A549 (cell line): ENCODE data around the gene LTK. TPM values are rescaled to one million over a fixed set of nuclear protein-coding genes. Genes with fewer than 3 reads are reported as not detected.

ENCODE experiments used
- ATAC-seq, 2 experiments: fragments of 200-7000 bp in 1 of 2; fragments of >200 bp in 1 of 2; cut with Nextera tagmentation in 1 of 2; cut with Tn5 transposase in 1 of 2; 3 replicates each; pipeline versions ENCODE4 v1.8.0 to v1.9.1; 2018 to 2020; ENCODE audit warnings: mild to moderate bottlenecking in 1 of 2, moderate library complexity in 1 of 2
- CTCF ChIA-PET: fragments of 300-600 bp; sonication (Branson Sonifier 250); formaldehyde crosslinking; extraction: SDS; loops from one replicate; lab custom pipeline; 2021; ENCODE audit warnings: antibody characterized with exemption, inconsistent platforms; lab: Yijun Ruan, JAX
- POLR2A ChIA-PET: fragments of 350-600 bp; formaldehyde crosslinking; extraction: SDS; loops from one replicate; lab custom pipeline; 2021; ENCODE audit warnings: antibody characterized with exemption, inconsistent platforms; lab: Yijun Ruan, JAX
- DNase-seq, 2 experiments: peaks; one replicate each; pipeline versions ENCODE4 v3.0.0 to v3.0.0-alpha.2; 2011 to 2016; ENCODE audit warnings: low read depth in 1 of 2, low spot score in 1 of 2
- FAIRE-seq: peaks from 2 replicates; lab custom pipeline; 2011; peaks lifted over from hg19 to GRCh38; lab: Jason Lieb, UNC
- H3K27ac ChIP-seq, 2 experiments: fragments of >200 bp; sonication (Bioruptor Twin); formaldehyde crosslinking; 3 replicates each; pipeline ENCODE4 v1.5.1; 2016 to 2017
- H3K4me1 ChIP-seq: fragments of >200 bp; sonication (Bioruptor Twin); formaldehyde crosslinking; 3 replicates; pipeline ENCODE4 v1.6.1; 2016
- H3K4me2 ChIP-seq: fragments of >200 bp; sonication (Bioruptor Twin); formaldehyde crosslinking; 3 replicates; pipeline ENCODE4 v1.6.1; 2016
- H3K4me3 ChIP-seq: fragments of >200 bp; sonication (Bioruptor Twin); formaldehyde crosslinking; 3 replicates; pipeline ENCODE4 v1.5.1; 2016
- H3K9me3 ChIP-seq: fragments of >200 bp; sonication (Bioruptor Twin); formaldehyde crosslinking; 3 replicates; pipeline ENCODE4 v1.6.1; 2016
- CBX2 ChIP-seq: fragments of 200-600 bp; sonication (generic); IDR thresholded peaks from 2 replicates; pipeline ENCODE4 v1.6.1; 2016; ENCODE audit warnings: low read depth, mild to moderate bottlenecking, borderline replicate concordance
- CHD2 ChIP-seq: fragments of 150-350 bp; IDR thresholded peaks from 2 replicates; pipeline ENCODE4 v1.6.1; 2014; ENCODE audit warnings: low read length; ENCODE audit not compliant: partially characterized antibody
- EHMT2 ChIP-seq: fragments of 200-600 bp; sonication (generic); IDR thresholded peaks from 2 replicates; pipeline ENCODE4 v1.6.1; 2016; ENCODE audit warnings: antibody characterized with exemption, low read depth, mild to moderate bottlenecking, moderate library complexity
- ESRRA ChIP-seq: fragments of 150-350 bp; IDR thresholded peaks from 2 replicates; pipeline ENCODE4 v1.6.1; 2014; ENCODE audit warnings: mild to moderate bottlenecking, low read length, borderline replicate concordance
- FOSL2 ChIP-seq, 2 experiments: fragments of 450-650 bp in 1 of 2; fragments of >200 bp in 1 of 2; sonication (Bioruptor Twin) in 1 of 2; formaldehyde crosslinking; IDR thresholded peaks; 2 replicates each; pipeline versions ENCODE4 v1.5.0 to v1.6.1; 2016 to 2020; ENCODE audit warnings: mild to moderate bottlenecking in 1 of 2, moderate library complexity in 1 of 2
- JUN ChIP-seq, 2 experiments: fragments of >200 bp; sonication (Bioruptor Twin); formaldehyde crosslinking; IDR thresholded peaks; 2 replicates in 1 of 2; 3 replicates in 1 of 2; pipeline ENCODE4 v1.6.1; 2016 to 2017
- JUNB ChIP-seq: fragments of >200 bp; sonication (Bioruptor Twin); formaldehyde crosslinking; IDR thresholded peaks from 2 replicates; pipeline ENCODE4 v1.6.1; 2016
- KDM5A ChIP-seq: fragments of 200-600 bp; sonication (generic); IDR thresholded peaks from 2 replicates; pipeline ENCODE4 v1.6.1; 2016; ENCODE audit warnings: antibody characterized with exemption, mild to moderate bottlenecking
- MYC ChIP-seq: IDR thresholded peaks from 2 replicates; pipeline ENCODE4 v1.6.1; 2012; ENCODE audit warnings: mild to moderate bottlenecking, inconsistent platforms, low read length, improper control_type of control experiment, borderline replicate concordance
- PHF8 ChIP-seq: fragments of 200-600 bp; sonication (generic); IDR thresholded peaks from 2 replicates; pipeline ENCODE4 v1.6.1; 2016; ENCODE audit warnings: low read depth, mild to moderate bottlenecking, antibody characterized with exemption, moderate library complexity, borderline replicate concordance
- POLR2A ChIP-seq: IDR thresholded peaks from 2 replicates; pipeline ENCODE4 v1.6.1; 2012; ENCODE audit warnings: mild to moderate bottlenecking, low read length
- RFX5 ChIP-seq: fragments of 450-650 bp; IDR thresholded peaks from 2 replicates; pipeline ENCODE4 v1.7.1; 2014; ENCODE audit warnings: antibody characterized with exemption, mild to moderate bottlenecking, moderate library complexity
- RNF2 ChIP-seq: fragments of 200-600 bp; sonication (generic); IDR thresholded peaks from 2 replicates; pipeline ENCODE4 v1.6.1; 2016; ENCODE audit warnings: low read depth, mild to moderate bottlenecking, antibody characterized with exemption, moderate library complexity, borderline replicate concordance
- SMC3 ChIP-seq: fragments of >200 bp; sonication (Bioruptor Twin); formaldehyde crosslinking; IDR thresholded peaks from 3 replicates; pipeline ENCODE4 v1.6.1; 2018; ENCODE audit warnings: inconsistent platforms
- SREBF2 ChIP-seq: fragments of 450-650 bp; IDR thresholded peaks from 2 replicates; pipeline ENCODE4 v1.6.1; 2014; ENCODE audit warnings: mild to moderate bottlenecking, moderate library complexity
- TP53 ChIP-seq: fragments of 250-450 bp; sonication (Bioruptor Pico); IDR thresholded peaks from 2 replicates; pipeline ENCODE4 v1.5.0; 2021; ENCODE audit warnings: mild to moderate bottlenecking, moderate library complexity
- ZC3H11A ChIP-seq: fragments of 450-650 bp; IDR thresholded peaks from 2 replicates; pipeline ENCODE4 v1.6.1; 2014; ENCODE audit warnings: antibody characterized with exemption, mild to moderate bottlenecking
- ZNF302 ChIP-seq: fragments of 250-450 bp; sonication (Bioruptor Pico); IDR thresholded peaks from 2 replicates; pipeline ENCODE4 v1.9.0; 2021; ENCODE audit warnings: inconsistent platforms, mild to moderate bottlenecking, moderate library complexity
- ZSCAN20 ChIP-seq: fragments of 250-450 bp; sonication (Bioruptor Pico); IDR thresholded peaks from 2 replicates; pipeline ENCODE4 v1.8.0; 2022; ENCODE audit warnings: mild to moderate bottlenecking, moderate library complexity
- WGBS: methylation state at CpG from one replicate; pipeline ENCODE4 v1.1.6; 2017; ENCODE audit errors: missing lambda C conversion rate; 5-methylcytosine and 5-hydroxymethylcytosine counted together
- polyA plus RNA-seq, 4 experiments: library from polyadenylated mRNA; depleted of rRNA in 3 of 4; stranded (reverse); fragments of >200 nt; fragmentation: RNase III in 1 of 4; extraction: RNeasy Plus Mini Kit Qiagen cat#74134 plus additional on column Dnase treatment in 1 of 4; gene quantifications; 2 replicates in 3 of 4; 3 replicates in 1 of 4; pipeline ENCODE4 v1.2.3, GENCODE V29; 2011 to 2017
- TF ChIP-seq, protein P1 (sequence below): fragments of >200 bp; sonication (Bioruptor Twin); formaldehyde crosslinking; IDR thresholded peaks from 3 replicates; pipeline ENCODE4 v1.5.1; 2016
- TF ChIP-seq, protein P2 (sequence below): IDR thresholded peaks from 2 replicates; pipeline ENCODE4 v1.6.1; 2012
- TF ChIP-seq, protein P3 (sequence below): fragments of 250-450 bp; sonication (Bioruptor Pico); IDR thresholded peaks from 2 replicates; pipeline ENCODE4 v1.5.0; 2021; ENCODE audit warnings: mild to moderate bottlenecking, moderate library complexity, borderline replicate concordance

Gene LTK
- polyA plus RNA-seq, 2 of the 4 experiments (the other 2 are of a cell fraction), result 0.10 to 0.17 TPM

DNA sequence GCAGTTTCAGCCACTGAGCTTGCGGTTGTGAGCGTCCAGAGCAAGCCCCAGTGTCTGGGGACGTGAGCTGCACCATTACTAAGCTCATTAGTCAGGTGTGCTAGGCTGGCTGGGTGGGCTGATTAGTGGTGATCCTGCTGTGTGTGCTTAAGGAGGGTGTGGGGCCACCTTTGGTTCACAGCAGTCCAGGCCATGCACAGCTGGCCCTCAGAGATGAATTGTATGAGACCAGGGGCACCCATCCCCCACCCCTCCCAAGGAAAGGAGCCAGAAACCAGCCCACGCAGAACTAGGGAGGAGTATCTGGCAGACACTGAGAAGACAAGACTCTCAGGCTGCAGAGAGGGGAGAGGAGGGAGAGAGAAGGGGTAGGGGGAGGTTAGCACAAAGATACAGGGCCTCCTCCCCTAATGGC lies 49.2 kb upstream of the LTK start (continued):
- TF ChIP-seq RNF2, result no peak
- no peak for TF ChIP-seq ZC3H11A
- no peak for TF ChIP-seq PHF8

DNA sequence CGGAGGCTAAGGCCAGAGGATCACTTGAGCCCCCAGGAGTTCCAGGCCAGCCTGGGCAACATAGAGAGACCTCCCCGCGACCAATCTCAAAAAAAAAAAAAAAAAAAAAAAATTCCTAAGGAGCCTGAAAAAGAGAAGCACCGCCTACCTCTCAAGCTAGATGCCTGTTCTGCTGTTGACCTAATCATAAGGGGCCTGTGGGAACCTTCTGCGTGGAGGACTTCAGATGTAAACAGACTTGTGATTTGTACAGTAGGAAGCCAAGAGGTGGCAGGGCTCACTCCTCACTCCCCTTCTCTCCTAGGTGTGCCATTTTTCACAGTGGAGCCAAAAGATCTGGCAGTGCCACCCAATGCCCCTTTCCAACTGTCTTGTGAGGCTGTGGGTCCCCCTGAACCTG lies 48.6 kb upstream of the LTK start:
- DNase-seq (no peak), FAIRE-seq (no peak), ATAC-seq (no peak)
- H3K4me3 ChIP-seq, result no peak overlapping the region
- TF ChIP-seq, protein P1, sequence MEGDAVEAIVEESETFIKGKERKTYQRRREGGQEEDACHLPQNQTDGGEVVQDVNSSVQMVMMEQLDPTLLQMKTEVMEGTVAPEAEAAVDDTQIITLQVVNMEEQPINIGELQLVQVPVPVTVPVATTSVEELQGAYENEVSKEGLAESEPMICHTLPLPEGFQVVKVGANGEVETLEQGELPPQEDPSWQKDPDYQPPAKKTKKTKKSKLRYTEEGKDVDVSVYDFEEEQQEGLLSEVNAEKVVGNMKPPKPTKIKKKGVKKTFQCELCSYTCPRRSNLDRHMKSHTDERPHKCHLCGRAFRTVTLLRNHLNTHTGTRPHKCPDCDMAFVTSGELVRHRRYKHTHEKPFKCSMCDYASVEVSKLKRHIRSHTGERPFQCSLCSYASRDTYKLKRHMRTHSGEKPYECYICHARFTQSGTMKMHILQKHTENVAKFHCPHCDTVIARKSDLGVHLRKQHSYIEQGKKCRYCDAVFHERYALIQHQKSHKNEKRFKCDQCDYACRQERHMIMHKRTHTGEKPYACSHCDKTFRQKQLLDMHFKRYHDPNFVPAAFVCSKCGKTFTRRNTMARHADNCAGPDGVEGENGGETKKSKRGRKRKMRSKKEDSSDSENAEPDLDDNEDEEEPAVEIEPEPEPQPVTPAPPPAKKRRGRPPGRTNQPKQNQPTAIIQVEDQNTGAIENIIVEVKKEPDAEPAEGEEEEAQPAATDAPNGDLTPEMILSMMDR, result no peak
- TF ChIP-seq RNF2, result no peak
- TF ChIP-seq ZNF302, result no peak
- TF ChIP-seq SREBF2, result no peak
- no peak for TF ChIP-seq EHMT2
- no peak for TF ChIP-seq POLR2A
- no peak for TF ChIP-seq JUNB
- TF ChIP-seq MYC, result no peak
- no peak for TF ChIP-seq CBX2
- TF ChIP-seq KDM5A, result no peak
- no peak for TF ChIP-seq JUN (IDR thresholded peaks at IDR 0.05)
- no peak for TF ChIP-seq SMC3
- no peaks in the 10 kb centered on the region for H3K9me3 ChIP-seq
- WGBS, result 66% methylated on average over 3 of the region's 5 CpGs
- CTCF ChIA-PET, result interaction anchor here (1.4 to 2.0 kb wide), 2 partner anchors 96 to 212 kb away, joined by 3 to 8 read pairs; partner anchors contain the start of gene MAPKBP1
- peaks cover 16% of the 10 kb centered on the region for H3K4me1 ChIP-seq
- POLR2A ChIA-PET, result interaction anchor here (0.6 kb wide), 1 partner anchor 35 kb away, joined by 8 read pairs; no protein-coding TSS in a partner anchor
- H3K4me2 ChIP-seq, result no peak overlapping the region
- H3K27ac ChIP-seq, result no peak overlapping the region

DNA sequence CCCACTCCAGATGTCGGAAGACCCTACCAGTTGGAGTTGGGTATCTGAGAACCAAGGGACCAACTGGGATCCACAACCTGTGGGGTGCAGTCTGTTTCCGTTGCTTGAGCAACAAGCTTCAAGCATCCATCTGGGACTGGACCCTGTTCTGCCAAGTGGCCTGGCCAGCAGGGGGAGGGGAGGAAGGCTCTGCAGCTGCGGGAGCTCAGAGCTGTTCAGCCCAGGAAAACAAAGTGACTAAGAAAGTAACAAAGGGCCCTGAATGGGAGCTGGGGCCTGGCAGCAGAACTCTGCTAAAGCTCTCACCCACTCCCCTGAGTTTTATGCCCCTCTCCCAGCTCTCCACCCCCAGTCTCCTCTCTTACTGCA lies 48.1 kb upstream of the LTK start:
- ChIA-PET POLR2A (no interaction called here), CTCF (interaction anchor here (1.1 to 1.4 kb wide), 3 partner anchors 96 to 213 kb away, joined by 3 read pairs; partner anchors contain the start of gene MAPKBP1)
- H3K4me2 ChIP-seq, result no peak overlapping the region
- ATAC-seq, result no peak
- TF ChIP-seq SREBF2 (no peak), ESRRA (no peak), RNF2 (no peak), ZSCAN20 (CRISPR knock-in tag) (no peak), FOSL2 (IDR thresholded peaks at IDR 0.05) (no peak), FOSL2 (CRISPR knock-in tag; IDR thresholded peaks at IDR 0.05) (no peak), CHD2 (no peak), RFX5 (no peak), POLR2A (no peak), TP53 (no peak)
- TF ChIP-seq, protein P2, sequence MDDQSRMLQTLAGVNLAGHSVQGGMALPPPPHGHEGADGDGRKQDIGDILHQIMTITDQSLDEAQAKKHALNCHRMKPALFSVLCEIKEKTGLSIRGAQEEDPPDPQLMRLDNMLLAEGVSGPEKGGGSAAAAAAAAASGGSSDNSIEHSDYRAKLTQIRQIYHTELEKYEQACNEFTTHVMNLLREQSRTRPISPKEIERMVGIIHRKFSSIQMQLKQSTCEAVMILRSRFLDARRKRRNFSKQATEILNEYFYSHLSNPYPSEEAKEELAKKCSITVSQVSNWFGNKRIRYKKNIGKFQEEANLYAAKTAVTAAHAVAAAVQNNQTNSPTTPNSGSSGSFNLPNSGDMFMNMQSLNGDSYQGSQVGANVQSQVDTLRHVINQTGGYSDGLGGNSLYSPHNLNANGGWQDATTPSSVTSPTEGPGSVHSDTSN, result no peak
- TF ChIP-seq, protein P3, sequence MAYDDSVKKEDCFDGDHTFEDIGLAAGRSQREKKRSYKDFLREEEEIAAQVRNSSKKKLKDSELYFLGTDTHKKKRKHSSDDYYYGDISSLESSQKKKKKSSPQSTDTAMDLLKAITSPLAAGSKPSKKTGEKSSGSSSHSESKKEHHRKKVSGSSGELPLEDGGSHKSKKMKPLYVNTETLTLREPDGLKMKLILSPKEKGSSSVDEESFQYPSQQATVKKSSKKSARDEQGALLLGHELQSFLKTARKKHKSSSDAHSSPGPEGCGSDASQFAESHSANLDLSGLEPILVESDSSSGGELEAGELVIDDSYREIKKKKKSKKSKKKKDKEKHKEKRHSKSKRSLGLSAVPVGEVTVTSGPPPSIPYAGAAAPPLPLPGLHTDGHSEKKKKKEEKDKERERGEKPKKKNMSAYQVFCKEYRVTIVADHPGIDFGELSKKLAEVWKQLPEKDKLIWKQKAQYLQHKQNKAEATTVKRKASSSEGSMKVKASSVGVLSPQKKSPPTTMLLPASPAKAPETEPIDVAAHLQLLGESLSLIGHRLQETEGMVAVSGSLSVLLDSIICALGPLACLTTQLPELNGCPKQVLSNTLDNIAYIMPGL (CRISPR knock-in tag), result no peak
- H3K4me1 ChIP-seq, result peaks cover 16% of the 10 kb centered on the region
- H3K27ac ChIP-seq, result no peak overlapping the region
- 69% methylated on average over 3 of the region's 3 CpGs for WGBS
- no peak for DNase-seq
- no peaks in the 10 kb centered on the region for H3K9me3 ChIP-seq
- no peak overlapping the region for H3K4me3 ChIP-seq
- no peak for FAIRE-seq
